Measurements from ENCODE around the gene TAS2R40. TPM values are rescaled to one million over a fixed set of nuclear protein-coding genes. Genes with fewer than 3 reads are reported as not detected.

The TAS2R40 gene
- total RNA-seq, 1 experiment from 2014 or later: not detected

- DNase-seq (ENCODE audit: low read depth, low spot score) (no peak), ATAC-seq (no peak)
- H3K4me3 ChIP-seq (ENCODE audit: low read depth in 2 of 2, low read length in 2 of 2): no peak overlapping the region
- intact Hi-C loops (cut with micrococcal nuclease; ENCODE audit: unreplicated experiment): no loop called here
- in situ Hi-C loops (cut with HindIII; ENCODE audit: low pct_unique_long_range_greater_than_20kb, low sequenced_read_pairs): no loop called here
- CTCF ChIA-PET: no interaction called here
- TF ChIP-seq SIN3A (IDR thresholded peaks at IDR 0.05; ENCODE audit: borderline replicate concordance, insufficient read depth, low read depth, low read length) (no peak), CTCF (IDR thresholded peaks at IDR 0.05) (no peak), TCF7L2 (IDR thresholded peaks at IDR 0.05; ENCODE audit: low read depth, low read length) (no peak), REST (IDR thresholded peaks at IDR 0.05; ENCODE audit: insufficient read depth in 1 of 2, low read depth in 2 of 2, low read length in 1 of 2) (no peak), POLR2AphosphoS5 (IDR thresholded peaks at IDR 0.05; ENCODE audit: low read depth, low read length) (no peak)
- no TSS peak for BruUV-seq (replicated peaks)
- H3K27ac ChIP-seq (ENCODE audit: low read length): no peak overlapping the region
- POLR2A ChIA-PET: no interaction called here
- H3K4me1 ChIP-seq (ENCODE audit: control insufficient read depth, insufficient read depth, low read length): no peaks in the 10 kb centered on the region
- H3K27me3 ChIP-seq (ENCODE audit: control insufficient read depth, insufficient read depth, low read length): no peaks in the 10 kb centered on the region
- no peaks in the 10 kb centered on the region for H3K36me3 ChIP-seq (ENCODE audit: control insufficient read depth, insufficient read depth, low read length)
- H3K9me3 ChIP-seq (ENCODE audit: control insufficient read depth, insufficient read depth, low read depth, low read length): no peaks in the 10 kb centered on the region
Measured at GRCh38 chr7:143248761-143249354, 27.0 kb downstream of the TAS2R40 start.

GRCh38 chr7:143250199-143250598 is 28.4 kb downstream of the TAS2R40 start:
- Histone ChIP-seq H3K9me3 (ENCODE audit: control insufficient read depth, insufficient read depth, low read depth, low read length) (no peaks in the 10 kb centered on the region), H3K27me3 (ENCODE audit: control insufficient read depth, insufficient read depth, low read length) (no peaks in the 10 kb centered on the region), H3K36me3 (ENCODE audit: control insufficient read depth, insufficient read depth, low read length) (no peaks in the 10 kb centered on the region), H3K4me3 (ENCODE audit: low read depth in 2 of 2, low read length in 2 of 2) (no peak overlapping the region), H3K4me1 (ENCODE audit: control insufficient read depth, insufficient read depth, low read length) (no peaks in the 10 kb centered on the region), H3K27ac (ENCODE audit: low read length) (no peak overlapping the region)
- no peak for TF ChIP-seq REST (IDR thresholded peaks at IDR 0.05; ENCODE audit: insufficient read depth in 1 of 2, low read depth in 2 of 2, low read length in 1 of 2)
- TF ChIP-seq TCF7L2 (IDR thresholded peaks at IDR 0.05; ENCODE audit: low read depth, low read length): no peak
- no peak for TF ChIP-seq SIN3A (IDR thresholded peaks at IDR 0.05; ENCODE audit: borderline replicate concordance, insufficient read depth, low read depth, low read length)
- no peak for TF ChIP-seq POLR2AphosphoS5 (IDR thresholded peaks at IDR 0.05; ENCODE audit: low read depth, low read length)
- no peak for TF ChIP-seq CTCF (IDR thresholded peaks at IDR 0.05)
- in situ Hi-C loops (cut with HindIII; ENCODE audit: low pct_unique_long_range_greater_than_20kb, low sequenced_read_pairs) (no loop called here), intact Hi-C loops (cut with micrococcal nuclease; ENCODE audit: unreplicated experiment) (no loop called here)
- ChIA-PET CTCF (no interaction called here), POLR2A (no interaction called here)
- no TSS peak for BruUV-seq (replicated peaks)
- DNase-seq (ENCODE audit: low read depth, low spot score) (no peak), ATAC-seq (no peak)
